Measurements from ENCODE around the gene CSNK1A1.
"Not testable (repeated sequence)": the region's sequence is repeated elsewhere in the genome, so short reads cannot be mapped to it uniquely, and the experiment has no call there.

The CSNK1A1 gene

GRCh38 chr5:149551227-149552037 is at the start of gene CSNK1A1:
Gene CSNK1A1, minus strand, starts transcription at chr5:149551439. Its CDS starts 475 bp downstream, at chr5:149550964.
- peak; percentile 99 for DNase-seq

- no peak for DNase-seq
Observed at GRCh38 chr5:149600932-149601331, 49.7 kb upstream of the CSNK1A1 start.

GRCh38 chr5:149599375-149599774 is 48.1 kb upstream of the CSNK1A1 start:
- no peak for DNase-seq

- no peak for DNase-seq
Observed at GRCh38 chr5:149598966-149599365, 47.7 kb upstream of the CSNK1A1 start.

- not testable (repeated sequence) for DNase-seq
Observed at GRCh38 chr5:149598234-149598633, 47.0 kb upstream of the CSNK1A1 start.

- no peak for DNase-seq
Observed at GRCh38 chr5:149597618-149598017, 46.4 kb upstream of the CSNK1A1 start.

- no peak for DNase-seq
Observed at GRCh38 chr5:149596712-149597111, 45.5 kb upstream of the CSNK1A1 start.

- not testable (repeated sequence) for DNase-seq
Observed at GRCh38 chr5:149595105-149595504, 43.9 kb upstream of the CSNK1A1 start.

- DNase-seq: no peak
Observed at GRCh38 chr5:149594206-149594895, 43.1 kb upstream of the CSNK1A1 start.

- DNase-seq: no peak
Observed at GRCh38 chr5:149593370-149593769, 42.1 kb upstream of the CSNK1A1 start.

- DNase-seq: no peak
Observed at GRCh38 chr5:149588936-149589335, 37.7 kb upstream of the CSNK1A1 start.

- no peak for DNase-seq
Observed at GRCh38 chr5:149586708-149587318, 35.6 kb upstream of the CSNK1A1 start.

- DNase-seq: no peak
Observed at GRCh38 chr5:149585910-149586309, 34.7 kb upstream of the CSNK1A1 start.

GRCh38 chr5:149584121-149584520 is 32.9 kb upstream of the CSNK1A1 start:
- no peak for DNase-seq

GRCh38 chr5:149583394-149583793 is 32.2 kb upstream of the CSNK1A1 start:
- DNase-seq: no peak

- no peak for DNase-seq
Observed at GRCh38 chr5:149581931-149582768, 30.9 kb upstream of the CSNK1A1 start.

GRCh38 chr5:149581192-149581861 is 30.1 kb upstream of the CSNK1A1 start, which contains the start of gene ARHGEF37:
Gene ARHGEF37, plus strand, starts transcription at chr5:149581498. Its CDS starts 16,272 bp downstream, at chr5:149597770.
- DNase-seq: peak; percentile 81

- DNase-seq: no peak
Observed at GRCh38 chr5:149580808-149581191, 29.6 kb upstream of the CSNK1A1 start.

- DNase-seq: no peak
Observed at GRCh38 chr5:149578896-149579295, 27.7 kb upstream of the CSNK1A1 start.

GRCh38 chr5:149576021-149576420 is 24.8 kb upstream of the CSNK1A1 start:
- DNase-seq: no peak

GRCh38 chr5:149575131-149575530 is 23.9 kb upstream of the CSNK1A1 start:
- no peak for DNase-seq

- no peak for DNase-seq
Observed at GRCh38 chr5:149572576-149573231, 21.5 kb upstream of the CSNK1A1 start.

Measured in right hindlimb (tissue), 1 donor.